ENCODE measurements around the gene CCPG1.
"Not testable (repeated sequence)": the region's sequence is repeated elsewhere in the genome, so short reads cannot be mapped to it uniquely, and the experiment has no call there.

The CCPG1 gene, protein sequence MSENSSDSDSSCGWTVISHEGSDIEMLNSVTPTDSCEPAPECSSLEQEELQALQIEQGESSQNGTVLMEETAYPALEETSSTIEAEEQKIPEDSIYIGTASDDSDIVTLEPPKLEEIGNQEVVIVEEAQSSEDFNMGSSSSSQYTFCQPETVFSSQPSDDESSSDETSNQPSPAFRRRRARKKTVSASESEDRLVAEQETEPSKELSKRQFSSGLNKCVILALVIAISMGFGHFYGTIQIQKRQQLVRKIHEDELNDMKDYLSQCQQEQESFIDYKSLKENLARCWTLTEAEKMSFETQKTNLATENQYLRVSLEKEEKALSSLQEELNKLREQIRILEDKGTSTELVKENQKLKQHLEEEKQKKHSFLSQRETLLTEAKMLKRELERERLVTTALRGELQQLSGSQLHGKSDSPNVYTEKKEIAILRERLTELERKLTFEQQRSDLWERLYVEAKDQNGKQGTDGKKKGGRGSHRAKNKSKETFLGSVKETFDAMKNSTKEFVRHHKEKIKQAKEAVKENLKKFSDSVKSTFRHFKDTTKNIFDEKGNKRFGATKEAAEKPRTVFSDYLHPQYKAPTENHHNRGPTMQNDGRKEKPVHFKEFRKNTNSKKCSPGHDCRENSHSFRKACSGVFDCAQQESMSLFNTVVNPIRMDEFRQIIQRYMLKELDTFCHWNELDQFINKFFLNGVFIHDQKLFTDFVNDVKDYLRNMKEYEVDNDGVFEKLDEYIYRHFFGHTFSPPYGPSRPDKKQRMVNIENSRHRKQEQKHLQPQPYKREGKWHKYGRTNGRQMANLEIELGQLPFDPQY

DNA sequence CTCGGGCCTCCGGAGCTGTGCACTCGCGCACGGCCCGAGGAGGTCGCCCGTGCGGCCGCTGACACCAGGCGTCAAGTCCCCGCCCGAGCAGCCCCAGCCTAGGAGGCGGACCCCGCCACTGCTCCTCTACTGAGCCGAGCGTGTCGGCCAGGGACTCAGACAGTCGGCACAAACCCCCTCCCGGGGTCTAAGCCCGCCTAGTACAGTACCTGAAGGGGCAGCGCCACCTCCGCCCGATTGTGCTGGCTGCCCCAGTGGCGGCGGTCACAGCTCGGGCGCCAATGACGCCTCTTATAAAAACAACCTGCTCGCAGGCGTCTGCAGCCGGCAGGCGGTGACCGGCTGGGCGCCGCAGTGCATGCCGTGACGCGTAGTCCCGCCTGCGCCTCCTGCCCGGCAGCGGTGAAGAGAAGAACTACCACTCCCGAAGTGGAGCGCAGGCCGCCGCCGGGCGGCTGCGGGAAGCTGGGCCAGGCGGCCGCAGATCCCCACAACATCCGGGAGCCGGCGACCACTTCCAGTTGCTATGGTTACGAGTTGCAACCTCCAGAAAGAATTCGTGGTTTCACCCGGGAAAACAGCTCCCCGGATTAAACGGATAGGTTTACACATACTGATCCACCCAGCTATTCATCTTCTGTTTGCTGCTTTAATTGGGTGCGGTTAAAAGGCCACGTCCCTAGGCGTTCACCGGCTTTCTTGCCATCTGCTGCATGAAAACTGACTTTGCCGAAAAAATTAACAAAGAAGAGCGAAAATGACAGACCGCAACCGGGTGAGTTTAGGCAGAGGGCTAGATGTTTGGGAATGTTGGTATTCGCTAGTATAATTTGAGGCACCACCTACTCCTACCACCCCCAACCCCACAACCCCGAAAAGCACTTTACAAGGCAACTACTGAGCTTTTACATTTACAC lies at the start of gene CCPG1, which contains the start of gene PIERCE2:
Gene CCPG1, minus strand, starts transcription at position 348 of the 917 bp plus-strand sequence. CDS start 18,935 bp downstream, outside the sequence.
Gene PIERCE2, plus strand, starts transcription at position 484 of the 917 bp plus-strand sequence. Its CDS starts 274 bp downstream, at position 758.
- peak; percentile 96 for DNase-seq

DNA sequence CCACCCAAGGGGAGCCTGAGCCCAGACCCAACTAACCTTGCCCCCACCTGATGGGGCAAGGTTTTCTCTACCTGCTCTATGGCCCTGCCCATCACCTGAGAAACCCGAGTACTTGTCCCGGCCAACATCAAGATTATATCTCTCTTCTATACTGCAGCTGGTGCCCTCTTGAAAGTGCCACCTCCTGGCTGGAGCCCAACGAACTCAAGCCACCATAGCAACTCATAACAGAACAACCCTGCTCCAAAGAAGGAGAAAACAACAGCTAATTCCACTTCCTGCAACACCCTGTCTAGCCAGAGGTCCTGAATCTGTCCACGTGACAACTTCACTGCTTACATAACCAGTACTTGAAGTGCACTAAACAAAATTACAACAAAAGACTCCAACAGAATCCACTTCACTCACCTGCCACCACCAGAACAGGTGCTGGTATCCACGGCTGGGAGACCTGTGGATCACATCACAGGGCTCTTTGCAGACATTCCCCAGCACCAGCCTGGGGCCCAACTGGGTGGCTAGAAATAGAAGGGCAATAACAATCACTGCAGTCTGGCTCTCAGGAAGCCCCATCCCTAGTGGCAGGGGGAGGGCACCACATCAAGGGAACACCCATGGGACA lies 49.4 kb upstream of the CCPG1 start:
- no peak for DNase-seq

DNA sequence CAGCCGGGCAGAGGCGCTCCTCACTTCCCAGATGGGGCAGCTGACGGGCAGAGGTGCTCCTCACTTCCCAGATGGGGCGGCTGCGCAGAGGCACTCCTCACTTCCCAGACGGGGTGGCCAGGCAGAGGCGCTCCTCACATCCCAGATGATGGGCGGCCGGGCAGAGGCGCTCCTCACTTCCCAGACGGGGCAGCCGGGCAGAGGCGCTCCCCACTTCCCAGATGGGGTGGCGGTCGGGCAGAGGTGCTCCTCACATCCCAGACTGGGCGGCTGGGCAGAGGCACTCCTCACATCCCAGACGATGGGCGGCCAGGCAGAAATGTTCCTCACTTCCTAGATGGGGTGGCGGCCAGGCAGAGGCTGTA lies 38.9 kb upstream of the CCPG1 start:
- not testable (repeated sequence) for DNase-seq

DNA sequence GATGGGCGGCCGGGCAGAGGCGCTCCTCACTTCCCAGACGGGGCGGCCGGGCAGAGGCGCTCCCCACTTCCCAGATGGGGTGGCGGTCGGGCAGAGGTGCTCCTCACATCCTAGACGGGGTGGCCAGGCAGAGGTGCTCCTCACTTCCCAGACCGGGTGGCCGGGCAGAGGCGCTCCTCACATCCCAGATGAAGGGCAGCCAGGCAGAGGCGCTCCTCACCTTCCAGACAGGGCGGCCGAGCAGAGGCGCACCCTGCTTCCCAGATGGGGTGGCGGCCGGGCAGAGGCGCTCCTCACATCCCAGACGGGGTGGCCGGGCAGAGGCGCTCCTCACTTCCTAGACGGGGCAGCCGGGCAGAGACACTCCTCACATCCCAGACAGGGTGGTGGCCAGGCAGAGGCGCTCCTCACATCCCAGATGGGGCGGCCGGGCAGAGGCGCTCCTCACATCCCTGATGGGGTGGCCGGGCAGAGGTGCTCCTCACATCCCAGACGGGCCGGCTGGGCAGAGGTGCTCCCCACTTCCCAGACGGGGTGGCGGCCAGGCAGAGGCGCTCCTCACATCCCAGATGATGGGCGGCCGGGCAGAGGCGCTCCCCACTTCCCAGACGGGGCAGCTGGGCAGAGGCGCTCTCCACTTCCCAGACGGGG lies 38.3 kb upstream of the CCPG1 start:
- not testable (repeated sequence) for DNase-seq

DNA sequence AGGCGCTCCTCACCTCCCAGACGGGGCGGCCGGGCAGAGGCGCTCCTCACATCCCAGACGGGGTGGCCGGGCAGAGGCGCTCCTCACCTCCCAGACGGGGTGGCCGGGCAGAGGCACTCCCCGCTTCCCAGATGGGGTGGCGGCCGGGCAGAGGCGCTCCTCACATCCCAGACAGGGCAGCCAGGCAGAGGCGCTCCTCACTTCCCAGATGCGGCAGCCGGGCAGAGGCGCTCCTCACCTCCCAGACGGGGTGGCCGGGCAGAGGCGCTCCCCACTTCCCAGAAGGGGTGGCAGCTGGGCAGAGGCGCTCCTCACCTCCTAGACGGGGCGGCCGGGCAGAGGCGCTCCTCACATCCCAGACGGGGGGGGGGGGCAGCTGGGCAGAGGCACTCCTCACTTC lies 37.8 kb upstream of the CCPG1 start:
- DNase-seq: not testable (repeated sequence)

DNA sequence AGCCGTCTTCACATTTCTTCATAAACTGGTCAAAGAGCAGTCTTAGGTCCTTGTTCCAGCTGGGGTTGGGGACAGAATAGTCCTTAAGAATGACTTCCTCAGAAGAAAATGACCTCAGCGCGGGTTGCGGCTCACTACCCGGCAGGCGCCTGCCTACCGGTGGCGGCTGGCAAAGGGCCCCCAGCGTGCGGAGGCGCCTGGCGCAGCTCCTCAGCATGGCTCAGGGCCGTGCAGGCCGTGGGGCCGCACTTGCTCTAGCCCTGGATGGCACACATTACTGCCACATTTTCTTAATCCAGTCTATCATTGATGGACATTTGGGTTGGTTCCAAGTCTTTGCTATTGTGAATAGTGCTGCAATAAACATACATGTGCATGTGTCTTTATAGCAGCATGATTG lies 35.0 kb upstream of the CCPG1 start:
- not testable (repeated sequence) for DNase-seq

DNA sequence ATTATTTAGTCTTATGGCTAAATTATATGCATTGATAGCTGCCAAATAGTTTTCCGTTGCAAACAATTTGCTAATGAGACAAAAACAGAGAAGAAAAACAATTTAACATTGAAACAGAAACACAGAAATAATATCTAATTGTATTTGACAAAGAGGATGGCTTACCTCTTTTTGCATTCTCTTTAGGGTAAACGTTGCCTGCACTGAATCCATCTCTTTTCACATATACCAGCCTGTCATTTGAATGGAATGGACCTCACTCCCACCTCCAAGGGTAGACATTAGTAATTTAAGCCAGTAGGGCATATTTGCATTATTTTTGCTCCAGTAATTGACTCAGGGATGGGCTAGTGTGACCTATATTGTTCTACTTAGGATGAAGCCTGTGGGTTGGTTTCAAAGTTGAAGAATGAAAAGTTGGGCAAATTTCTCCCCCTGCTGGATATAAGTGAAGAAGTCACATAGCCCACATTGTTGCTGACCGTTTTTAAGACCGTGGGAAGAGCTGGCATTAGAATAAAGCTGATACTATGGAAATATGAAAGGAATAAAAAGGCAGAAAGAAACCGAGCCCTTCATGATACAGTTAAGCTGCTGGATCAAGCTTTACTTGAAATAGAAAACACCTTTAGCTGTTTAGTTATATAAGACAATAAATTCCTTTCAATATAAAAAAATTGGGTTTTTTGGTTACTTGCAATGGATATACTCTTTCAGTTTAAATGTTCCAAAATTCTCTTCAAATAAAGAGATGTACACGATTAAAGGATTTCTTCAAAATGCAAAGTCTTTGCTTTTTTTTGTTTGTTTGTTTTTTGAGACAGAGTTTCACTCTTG lies 27.0 kb upstream of the CCPG1 start:
- no peak for DNase-seq

DNA sequence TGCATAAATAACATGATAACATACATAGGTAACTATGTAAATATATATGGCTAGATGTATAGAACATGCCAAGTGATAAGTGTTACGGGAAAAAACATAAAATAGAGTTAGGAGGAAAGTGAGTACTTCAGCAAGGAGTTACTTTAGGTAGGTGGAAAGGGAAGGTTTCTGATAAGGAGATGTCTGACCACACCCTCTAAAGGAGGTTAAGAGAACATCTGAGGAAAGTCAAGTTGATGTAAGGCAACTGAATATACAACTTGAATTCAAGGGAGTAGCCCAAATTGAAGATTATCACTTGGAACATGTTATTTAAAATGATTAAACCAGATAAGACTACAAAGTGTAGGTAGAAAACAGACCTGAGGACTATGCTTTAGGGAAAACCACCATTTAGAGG lies 13.9 kb upstream of the CCPG1 start:
- no peak for DNase-seq

DNA sequence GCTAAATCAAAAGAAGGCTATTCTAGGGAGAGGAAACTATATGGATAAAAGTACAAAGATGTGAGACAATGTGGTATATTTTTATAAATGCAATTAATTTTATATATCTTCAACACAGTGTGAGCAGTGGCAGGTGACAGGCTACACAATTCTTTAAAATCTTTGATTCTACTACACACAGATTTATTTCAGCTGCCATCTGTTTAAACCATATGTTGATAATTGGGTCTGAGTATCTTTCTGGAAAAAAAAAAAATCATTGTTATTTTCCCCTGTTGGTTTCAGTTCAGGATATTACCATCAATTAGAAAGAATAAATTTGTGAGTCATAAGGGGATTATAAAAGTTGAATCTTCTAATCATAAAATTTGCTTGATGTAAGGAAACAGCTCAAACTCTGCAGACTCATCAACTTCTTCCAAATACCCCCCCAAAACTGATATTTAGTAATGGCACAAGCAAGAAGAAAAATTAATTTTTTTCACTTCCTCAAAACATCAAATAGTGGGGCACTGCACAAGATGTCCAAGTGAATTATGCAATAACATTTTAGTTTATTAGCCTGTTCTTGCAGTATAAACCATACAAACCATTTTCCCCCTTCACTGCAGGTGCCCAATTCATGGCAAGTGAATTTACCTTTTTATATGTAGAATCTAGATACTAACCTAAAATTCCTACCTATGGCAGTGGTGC lies 12.2 kb upstream of the CCPG1 start:
- no peak for DNase-seq

DNA sequence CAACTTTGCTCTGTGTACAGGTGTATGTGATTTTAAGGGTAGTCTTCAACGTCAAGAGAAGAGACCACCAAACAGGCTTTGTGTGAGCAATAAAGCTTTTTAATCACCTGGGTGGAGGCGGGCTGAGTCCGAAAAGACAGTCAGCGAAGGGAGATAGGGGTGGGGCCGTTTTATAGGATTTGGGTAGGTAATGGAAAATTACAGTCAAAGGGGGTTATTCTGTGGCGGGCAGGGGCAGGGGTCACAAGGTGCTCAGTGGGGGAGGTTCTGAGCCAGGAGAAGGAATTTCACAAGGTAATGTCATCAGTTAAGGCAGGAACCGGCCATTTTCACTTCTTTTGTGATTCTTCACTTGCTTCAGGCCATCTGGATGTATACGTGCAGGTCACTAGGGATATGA lies 9.5 kb upstream of the CCPG1 start:
- not testable (repeated sequence) for DNase-seq

DNA sequence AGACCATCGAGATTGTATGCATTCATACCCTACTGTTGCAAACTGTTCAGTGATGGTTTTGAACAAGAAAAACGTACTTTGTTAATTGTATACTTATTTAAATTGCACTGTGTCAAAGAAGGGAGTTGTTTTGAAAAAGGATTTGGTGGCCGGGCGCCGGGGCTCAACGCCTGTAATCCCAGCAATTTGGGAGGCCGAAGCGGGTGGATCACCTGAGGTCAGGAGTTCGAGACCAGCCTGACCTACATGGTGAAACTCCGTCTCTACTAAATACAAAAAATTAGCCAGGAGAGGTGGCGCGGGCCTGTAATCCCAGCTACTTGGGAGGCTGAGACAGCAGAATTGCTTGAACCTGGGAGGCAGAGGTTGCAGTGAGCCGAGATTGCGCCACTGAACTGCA lies 817 bp upstream of the CCPG1 start:
- not testable (repeated sequence) for DNase-seq

DNA sequence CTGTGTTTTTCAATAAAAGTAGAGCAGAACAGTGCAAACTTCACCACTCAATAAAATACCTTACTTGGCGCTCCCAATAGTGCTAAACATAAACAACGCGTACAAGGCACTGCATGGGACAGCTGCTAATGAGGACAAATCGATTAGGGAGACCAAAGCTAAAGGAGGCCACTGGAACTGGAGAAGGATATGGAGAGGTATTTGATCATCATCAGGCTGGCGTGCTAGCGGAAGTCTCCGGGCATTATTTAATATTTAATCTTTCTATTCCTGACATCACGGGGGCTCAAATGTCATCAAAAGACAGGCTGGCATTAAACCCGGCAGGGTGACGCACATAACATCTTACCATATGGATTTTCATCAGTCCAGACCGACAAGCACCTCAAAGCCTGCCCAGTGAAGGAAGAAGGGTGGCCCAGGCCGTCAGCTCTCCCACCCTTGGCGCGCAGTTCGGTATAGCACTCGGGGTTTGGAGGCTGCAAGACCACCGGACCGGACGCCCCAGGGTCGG lies 604 bp downstream of the CCPG1 start:
- DNase-seq: no peak

DNA sequence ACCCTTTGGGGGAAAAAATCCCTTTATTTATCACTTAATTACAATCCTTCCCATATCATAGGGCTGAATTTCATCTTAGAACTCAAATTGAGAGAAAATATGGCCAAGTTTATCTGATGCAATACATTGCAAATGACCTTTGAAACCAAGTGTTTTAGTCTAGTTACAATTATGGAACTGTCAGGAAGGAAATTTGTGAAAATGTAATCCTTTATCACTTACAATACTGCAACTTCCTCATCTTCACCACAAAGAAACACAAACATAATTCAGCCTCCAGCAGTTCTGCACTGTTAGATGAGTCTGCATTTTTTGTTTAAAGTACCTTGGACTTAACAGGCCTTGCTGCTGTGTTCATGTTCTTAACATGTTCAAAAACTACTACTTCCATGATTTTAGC lies 4.6 kb downstream of the CCPG1 start:
- DNase-seq: no peak

DNA sequence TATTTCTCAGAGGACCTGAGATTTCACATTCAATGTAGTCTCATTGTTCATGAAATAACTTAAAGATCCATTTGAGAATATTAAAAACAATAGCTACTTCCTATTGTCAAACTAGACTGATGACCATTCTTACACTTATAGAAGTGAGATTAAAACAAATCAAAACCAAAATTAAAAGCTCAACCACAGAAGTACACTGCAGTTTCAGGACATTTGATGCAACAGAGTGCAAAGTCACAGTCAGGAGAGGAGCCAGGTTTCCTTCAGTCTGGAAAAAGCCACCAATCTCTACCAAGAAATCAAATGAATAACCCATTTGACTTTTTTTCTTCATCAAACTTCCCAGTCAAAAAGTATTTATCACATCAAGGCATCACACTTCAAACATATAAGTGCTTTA lies 5.5 kb downstream of the CCPG1 start:
- DNase-seq: no peak

DNA sequence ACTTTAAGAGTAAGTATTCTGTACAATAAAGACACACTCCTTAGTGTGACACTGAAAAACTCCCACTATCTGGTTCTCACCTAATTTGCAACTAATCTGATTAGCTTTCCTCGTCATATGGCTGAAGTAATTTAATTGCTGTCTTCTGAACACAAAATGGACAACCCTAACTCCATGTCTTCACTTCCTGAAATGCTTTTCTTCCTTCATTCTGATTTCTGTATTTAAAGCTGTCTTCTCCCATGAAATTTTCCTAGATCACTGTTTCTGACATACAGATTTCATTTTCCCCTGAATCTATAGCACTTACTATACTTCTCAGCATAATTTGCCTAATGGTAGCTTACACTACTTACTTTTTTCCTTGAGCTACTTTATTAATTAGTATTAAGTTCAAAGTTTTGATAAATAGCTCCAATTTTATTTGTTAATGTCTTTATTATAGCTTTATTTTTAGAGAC lies 6.3 kb downstream of the CCPG1 start:
- no peak for DNase-seq

DNA sequence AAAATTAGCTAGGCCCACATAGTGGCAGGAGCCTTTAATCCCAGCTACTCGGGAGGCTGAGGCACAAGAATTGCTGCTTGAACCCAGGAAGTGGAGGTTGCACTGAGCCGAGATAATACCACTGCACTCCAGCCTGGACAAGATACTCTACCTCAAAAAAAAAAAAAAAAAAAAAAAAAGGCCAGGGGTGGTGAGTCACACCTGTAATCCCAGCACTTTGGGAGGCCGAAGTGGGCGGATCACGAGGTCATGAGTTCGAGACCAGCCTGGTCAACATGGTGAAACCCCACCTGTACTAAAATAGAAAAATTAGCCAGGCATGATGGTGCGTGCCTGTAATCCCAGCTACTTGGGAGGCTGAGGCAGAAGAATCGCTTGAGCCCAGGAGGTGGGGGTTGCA lies 8.1 kb downstream of the CCPG1 start:
- DNase-seq: not testable (repeated sequence)

DNA sequence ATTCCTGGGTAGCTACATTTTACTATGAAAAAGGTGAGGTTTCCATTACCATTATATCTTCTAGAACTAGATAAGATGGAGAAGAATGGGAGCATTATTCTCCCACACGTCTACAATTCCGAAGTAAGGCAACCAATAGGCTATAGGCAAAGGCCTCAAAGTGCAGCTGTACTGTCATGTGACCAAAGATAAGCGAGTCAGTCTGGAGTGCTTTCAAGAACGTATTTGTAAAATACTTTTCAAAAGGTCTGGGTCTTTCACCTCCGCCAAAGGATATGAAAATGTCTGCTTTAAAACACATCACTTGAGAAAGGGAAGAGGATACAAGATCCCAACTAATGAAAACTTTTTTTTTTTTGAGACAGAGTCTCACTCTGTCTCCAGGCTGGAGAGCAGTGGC lies 9.9 kb downstream of the CCPG1 start:
- DNase-seq: no peak

DNA sequence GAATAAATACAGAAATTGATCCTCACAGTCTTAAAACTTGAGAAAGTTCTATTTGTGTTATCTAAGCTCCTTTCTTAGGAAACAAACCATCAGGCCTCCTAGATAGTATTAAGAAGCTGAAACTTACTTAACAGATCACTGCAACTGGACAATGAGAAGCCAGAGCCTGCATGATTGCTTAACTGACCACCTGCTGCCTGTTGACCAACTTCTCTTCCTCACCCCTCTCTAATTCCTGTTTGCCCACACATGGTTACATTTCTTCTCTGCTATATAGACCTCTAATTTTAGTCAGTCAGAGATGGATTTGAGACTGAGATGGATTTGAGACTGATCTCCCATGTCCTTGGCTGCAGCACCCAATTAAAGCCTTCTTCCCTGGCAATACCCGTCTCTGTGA lies 13.5 kb downstream of the CCPG1 start:
- DNase-seq: no peak

DNA sequence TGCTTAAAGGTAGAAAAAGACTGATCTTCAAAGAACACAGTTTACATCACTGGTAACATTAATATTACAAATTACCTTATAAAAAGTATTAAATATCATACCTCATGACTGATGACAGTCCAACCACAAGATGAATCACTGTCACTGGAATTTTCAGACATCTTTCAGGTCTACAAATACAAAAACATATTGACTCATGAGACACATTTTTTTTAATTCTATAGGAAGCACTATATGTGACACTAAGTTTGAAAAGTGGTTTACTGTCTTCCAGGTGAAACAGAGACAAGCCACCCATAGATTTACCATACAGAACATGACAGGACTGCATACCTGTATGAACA lies 18.9 kb downstream of the CCPG1 start:
- no peak for DNase-seq

DNA sequence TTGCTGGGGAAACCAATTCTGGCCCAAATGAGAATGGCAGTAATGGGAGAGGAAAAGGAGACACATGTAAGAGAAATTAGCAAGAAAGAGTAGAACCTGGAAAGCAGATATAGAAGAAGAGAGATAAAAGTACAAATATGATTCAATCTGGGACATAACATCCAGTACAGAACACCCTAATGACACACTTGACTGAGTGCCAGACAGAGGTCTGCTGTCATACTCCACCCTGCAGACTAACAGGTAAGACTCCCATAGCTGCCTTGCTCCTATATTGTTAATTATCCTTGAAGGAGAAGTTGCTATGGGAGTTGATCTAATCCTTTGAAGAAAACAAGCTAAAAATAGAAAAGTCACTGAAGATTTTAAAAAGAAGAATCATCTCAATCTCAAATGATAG lies 21.1 kb downstream of the CCPG1 start:
- no peak for DNase-seq
